GM12874 (cell line): Measurements from ENCODE around the gene USB1.

Experiments used
- TF ChIP-seq, protein P1 (sequence below): IDR thresholded peaks from 2 replicates; pipeline ENCODE4 v1.5.1; 2011; ENCODE audit warnings: low read depth, mild to moderate bottlenecking, control low read depth, low read length, moderate library complexity; ENCODE audit not compliant: insufficient read depth

USB1 gene

DNA sequence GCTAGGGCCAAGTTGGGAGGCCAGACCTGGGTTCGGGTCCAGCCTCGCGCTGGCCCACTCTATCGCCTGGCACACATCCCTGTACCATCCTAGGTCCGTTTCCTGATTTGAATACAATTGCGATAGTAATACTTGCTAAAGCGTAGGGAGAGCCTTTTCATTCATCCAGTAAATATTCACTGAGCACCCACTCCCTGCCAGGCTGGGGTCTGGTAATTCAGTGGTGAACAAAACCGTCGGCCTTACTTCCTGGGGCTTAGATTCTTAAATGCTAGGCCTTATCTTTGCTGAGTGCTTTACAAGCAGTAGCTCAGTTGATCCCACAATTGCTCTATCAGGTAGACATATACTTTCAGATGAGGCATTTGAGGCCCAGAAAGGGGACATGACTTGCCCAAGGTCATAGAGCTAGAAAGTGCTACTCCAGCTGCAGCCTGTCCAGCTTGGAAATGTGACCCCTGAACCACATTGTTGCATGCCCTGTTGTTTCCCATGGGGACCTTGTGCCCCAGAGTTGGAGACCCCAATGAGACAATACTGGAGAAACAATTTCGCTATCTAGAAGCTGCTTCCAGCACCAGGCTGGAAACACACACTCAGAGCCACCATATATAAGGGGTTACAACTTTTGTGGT is 691 bp downstream of the USB1 start:
- TF ChIP-seq, protein P1, sequence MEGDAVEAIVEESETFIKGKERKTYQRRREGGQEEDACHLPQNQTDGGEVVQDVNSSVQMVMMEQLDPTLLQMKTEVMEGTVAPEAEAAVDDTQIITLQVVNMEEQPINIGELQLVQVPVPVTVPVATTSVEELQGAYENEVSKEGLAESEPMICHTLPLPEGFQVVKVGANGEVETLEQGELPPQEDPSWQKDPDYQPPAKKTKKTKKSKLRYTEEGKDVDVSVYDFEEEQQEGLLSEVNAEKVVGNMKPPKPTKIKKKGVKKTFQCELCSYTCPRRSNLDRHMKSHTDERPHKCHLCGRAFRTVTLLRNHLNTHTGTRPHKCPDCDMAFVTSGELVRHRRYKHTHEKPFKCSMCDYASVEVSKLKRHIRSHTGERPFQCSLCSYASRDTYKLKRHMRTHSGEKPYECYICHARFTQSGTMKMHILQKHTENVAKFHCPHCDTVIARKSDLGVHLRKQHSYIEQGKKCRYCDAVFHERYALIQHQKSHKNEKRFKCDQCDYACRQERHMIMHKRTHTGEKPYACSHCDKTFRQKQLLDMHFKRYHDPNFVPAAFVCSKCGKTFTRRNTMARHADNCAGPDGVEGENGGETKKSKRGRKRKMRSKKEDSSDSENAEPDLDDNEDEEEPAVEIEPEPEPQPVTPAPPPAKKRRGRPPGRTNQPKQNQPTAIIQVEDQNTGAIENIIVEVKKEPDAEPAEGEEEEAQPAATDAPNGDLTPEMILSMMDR, result no peak

DNA sequence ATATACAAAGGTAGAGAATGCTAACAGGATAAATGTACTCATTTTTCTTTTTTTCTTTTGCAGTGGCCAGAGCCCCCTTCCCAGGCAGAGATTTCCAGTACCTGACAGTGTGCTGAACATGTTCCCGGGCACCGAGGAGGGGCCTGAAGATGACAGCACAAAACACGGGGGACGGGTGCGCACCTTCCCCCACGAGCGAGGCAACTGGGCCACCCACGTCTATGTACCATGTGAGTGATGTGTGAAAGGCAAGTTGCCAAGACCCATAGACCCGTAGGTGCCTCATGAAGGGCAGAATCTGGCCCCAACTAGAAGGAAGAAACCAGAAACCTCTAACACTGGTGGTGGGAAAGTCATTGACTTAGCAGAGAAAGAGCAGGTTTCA is 1.2 kb downstream of the USB1 start:
- TF ChIP-seq, protein P1, result no peak

DNA sequence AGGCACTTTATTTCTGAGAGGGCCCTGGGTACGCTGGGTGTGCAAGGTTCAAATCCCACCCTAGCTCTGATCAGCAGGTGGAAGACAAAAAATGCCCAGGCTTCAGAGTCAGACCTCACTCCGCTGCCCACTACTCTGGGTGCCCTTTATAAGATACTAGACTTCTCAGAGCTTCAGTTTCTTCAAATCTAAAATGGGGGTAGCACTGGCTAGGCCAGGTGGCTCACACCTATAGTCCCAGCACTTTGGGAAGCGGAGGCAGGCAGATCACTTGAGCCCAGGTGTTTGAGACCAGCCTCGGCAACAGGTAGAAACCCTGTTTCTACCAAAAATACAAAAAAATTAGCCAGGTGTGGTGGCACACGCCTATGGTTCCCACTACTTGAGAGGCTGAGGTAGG is 1.7 kb downstream of the USB1 start:
- TF ChIP-seq, protein P1, result no peak

DNA sequence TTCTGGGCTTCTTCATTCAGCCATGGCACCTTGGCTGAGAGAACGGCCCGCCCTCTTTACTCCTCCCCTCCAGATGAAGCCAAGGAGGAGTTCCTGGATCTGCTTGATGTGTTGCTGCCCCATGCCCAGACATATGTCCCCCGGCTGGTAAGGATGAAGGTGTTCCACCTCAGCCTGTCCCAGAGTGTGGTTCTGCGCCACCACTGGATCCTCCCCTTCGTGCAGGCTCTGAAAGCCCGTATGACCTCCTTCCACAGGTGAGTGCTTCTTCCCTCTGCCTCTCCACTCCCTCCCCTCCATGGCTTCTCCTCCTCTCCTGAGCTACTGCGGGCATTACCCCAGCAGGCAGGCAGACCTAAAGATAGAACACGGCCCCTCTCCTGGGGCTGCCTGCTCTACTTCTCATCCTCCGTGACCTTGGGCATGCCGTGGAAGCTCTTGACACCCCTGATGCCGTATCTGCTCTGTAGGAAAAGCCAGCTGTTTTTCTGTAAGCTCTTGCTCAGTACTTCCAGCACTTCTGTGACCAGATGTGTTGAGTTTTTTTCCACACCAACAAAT is 8.7 kb downstream of the USB1 start:
- TF ChIP-seq, protein P1, result no peak

DNA sequence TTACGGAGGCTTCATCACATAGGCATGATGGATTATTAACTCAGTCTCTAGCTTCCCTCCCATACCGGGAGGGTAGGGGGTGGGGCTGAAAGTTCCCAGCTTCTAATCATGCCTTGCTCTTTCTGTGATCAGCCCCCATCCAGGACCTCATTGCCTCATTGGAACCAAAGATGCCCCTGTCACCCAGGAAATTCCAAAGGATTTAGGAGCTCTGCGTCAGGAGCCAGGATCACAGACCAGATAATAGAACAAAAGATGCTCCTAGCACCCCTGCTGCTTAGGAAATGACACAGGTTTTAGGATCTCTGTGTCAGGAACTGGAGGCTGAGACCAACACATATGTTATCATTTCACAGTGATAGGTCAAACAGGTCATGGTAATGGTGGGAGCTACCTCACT is 9.7 kb downstream of the USB1 start:
- TF ChIP-seq, protein P1, result no peak

DNA sequence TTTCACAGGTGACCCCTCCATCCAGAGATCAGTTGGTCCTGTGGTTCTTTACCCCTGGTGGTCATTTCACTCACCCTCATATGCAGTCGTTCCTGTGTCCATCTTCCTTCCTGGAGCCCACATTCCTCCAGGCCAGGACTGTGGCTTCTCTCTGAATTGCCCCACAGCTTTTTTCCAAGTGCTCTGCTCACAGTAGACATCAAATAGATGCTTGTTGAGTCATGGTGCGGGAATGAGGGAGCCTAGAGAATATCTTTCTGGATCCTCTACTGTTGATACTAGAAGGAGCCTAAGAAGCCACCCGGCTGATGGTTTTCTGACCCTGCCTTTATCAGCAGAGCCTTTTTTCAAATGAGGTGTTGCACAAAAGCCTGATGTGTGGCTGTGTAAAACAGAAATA is 10.4 kb downstream of the USB1 start:
- TF ChIP-seq, protein P1, result no peak

DNA sequence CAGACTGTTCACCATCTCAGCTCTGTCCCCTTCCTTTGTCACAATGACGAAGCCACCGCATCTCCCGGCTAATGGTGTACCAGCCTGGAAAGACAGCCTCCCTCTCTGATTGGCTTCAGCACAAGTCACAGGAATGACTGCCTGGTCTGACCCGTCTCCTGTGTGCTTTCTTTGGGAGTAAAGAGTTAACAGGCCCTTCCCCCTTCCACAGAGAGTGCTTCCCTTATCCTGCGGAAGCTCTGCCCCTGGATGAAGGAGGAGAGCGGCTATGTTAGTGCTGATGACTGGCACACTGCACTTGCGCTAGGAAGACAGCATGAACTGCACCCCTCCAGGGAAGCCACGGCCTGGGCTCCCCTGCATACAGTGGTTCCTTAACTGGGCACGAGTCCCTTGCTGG is 11.3 kb downstream of the USB1 start:
- TF ChIP-seq, protein P1, result no peak
